NCI-H524 treated with DMSO at 0.1 percent for 48 hours (cell line): ENCODE measurements around the gene C20orf204.

Source experiments
- DNase-seq: peaks from one replicate; lab custom pipeline; 2025; lab: John Stamatoyannopoulos, UW

The C20orf204 gene

DNA sequence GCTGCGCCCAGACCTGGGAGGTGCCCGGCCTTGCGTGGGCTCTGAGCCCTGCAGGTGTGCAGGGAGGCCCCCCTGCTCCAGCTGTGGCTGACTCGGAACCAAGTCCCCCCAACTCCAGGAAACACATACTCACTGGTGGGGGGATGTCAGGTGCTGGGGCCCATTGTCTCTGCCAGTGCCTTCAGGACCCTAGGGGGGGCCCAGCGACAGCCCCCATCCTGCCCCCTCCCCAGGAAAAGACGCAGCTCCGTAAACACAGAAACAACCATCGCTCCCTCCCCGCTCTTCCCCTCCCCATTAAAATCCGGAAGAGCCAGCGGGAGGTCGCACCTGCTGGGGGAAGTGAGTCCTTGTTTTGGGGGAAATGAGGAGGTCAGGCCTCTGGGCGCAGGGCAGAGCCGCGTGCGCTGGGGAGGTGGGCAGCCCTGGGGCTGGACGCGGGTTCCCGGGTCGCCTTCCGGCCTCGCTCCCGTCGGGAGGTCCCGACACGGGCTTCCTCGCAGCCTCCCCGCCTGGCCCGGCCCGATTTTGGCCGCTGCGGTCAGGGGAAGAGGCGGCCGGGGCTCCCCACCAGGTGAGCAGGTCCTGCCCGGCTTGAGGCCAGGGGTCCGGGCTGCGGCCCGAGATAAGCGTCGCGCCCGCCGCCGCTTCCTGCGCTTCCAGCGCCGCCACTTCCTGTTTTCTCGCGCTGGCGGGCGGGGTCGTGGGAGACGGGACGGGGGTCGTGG, 6.2 kb downstream of the C20orf204 start:
- DNase-seq = no peak

DNA sequence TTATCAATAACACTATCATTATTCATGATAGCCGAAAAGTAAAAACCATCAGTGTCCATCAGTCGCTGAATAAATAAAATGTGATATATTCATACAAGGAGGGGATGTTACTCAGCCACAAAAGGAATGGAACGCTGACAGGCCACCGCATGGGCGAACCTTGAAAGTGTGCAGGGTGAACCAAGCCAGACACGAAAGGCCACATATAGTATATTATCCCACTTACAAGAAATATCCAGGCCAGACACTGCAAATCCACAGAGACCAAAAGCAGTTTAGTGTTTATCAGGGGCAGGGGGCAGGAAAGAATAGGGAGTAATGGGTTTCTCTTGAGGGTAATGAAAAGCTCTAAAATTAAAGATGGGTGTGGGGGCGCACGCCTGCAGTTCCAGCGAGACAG, 7.8 kb downstream of the C20orf204 start:
- DNase-seq = no peak

DNA sequence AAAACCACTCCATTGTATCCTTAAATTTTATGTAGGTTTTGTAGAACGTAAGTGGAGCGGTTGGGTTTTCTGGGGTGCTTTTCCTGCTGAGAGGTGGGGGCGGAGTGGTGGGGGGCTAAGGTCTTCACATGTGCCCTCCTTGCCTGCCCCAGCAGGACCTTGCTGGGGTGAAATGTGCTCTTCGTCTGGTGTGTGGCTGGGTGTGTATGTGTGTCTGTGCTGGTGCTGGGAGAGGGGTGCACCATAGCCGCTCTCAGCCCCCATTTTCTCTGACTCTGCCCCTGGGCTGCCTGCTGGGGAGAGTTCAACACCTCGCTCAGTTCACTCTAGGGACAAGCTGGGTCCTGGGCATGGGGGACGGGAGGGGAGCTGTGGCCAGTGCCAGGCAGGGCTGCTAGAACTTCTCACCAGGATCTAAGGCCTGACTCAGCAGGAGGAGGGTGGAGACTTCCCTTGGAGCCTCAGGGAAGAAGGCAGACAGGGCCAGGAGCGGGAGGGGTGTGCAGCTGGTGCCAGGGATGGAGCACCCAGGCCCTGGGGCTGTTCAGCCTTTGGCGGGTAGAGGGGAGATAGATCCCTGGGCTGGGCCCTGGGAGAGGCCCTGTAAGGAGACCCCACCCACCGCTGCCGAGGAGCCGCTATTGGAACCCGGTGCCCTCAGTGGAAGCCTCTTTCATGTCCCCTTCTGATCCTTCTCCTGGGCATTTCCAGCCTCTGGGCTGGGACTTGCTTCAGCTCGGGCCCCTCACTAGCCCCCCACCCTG, 8.7 kb downstream of the C20orf204 start:
- no peak for DNase-seq

DNA sequence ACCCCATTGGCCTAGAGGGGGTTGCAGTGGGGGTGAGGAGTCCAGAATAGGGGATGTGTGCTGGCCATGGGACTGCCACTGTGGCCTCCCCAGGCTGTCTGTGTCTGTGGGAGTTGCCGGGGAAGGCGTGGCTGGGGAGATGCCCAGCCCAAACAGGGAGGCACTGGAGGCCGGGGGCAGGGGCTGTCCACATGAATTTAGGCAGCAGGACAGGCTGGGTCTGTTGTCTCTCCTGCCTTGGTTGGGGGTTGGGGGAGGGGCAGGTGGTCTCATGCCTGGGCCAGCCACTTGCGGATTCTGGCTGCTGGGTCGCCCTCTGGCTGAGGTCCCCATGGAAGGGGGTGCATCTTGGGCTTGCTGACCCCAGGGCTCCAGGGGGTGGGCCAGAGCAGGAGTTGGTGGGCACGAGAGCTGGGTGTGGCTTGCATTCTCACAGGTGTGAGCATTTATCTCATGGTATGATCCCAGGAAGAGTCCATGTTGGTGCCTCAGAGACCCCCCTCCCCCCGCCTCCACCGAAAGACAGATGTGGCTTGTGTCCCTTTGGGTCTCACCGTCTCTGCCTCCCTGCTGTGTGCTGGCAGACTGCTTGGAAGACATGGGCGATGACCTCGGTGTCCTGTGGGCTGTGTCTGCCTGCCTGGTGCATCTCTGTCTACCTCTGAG, 9.5 kb downstream of the C20orf204 start:
- DNase-seq = no peak

DNA sequence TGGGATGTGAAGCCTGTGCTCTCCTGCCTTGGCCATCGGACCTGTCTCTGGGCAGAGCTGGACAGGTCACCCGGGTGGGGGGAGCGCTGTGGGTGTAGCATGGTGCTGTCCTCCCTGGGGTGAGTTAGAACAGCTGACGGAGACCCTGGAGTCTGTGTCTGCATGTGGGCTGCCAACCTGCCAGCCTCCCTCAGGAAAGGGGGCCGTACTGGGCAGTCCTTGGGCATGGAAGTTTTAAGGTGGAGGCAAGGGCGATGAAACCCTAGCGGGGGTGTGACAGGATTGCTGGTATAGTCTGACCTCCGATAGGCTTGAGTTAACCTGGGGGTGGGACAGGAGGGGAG, 11.0 kb downstream of the C20orf204 start:
- no peak for DNase-seq

DNA sequence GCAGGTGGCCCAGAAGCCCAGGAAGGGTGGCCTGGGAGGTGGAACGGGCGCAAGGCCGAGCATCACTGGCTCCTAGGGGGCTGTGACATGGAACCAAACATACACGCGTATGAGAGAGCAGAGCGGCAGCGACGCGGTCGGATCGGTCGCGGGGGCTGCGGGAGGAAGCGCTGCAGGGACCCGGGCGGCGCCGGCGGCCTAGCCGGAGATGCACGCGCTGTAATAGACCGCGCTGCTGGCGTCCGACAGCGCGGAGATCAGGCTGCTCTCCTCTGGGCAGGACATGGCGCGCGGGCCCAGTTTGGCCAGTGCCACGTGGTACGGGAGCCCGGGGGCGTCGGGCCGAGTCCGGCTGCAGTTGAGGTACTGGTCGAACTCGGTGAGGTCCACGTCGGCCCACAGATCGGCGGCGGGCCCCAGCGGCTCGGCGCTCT, 12.0 kb downstream of the C20orf204 start:
- DNase-seq = no peak

DNA sequence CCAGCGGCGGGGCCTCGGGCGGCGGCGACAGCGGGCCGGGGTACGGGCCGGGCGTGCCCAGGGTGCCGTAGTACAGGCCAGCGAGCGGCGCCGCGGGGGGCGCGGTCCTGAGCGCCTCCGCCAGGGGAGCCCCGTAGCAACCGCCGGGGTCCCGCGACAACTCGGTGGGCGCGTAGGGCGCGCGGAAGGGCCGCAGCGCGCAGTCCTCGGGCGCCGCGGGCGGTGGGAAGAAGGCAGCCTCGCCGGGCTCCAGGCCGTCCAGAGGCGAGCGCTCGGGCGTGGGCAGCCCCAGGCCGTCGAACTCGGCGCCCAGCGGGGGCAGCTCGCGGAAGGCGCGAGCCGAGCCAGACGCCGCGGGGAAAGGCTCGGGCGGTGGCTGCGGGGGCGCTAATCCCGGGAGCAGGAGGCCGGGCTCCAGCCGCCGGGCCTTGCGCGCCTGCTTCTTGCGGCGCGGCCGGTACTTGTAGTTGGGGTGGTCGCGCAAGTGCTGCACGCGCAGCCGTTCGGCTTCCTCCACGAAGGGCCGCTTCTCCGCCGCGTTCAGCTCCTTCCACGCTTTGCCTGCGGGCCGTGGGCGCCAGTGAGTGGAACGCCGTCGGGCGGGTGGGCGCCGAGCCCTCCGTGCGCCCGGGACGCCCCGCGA, 12.5 kb downstream of the C20orf204 start:
- DNase-seq = no peak

DNA sequence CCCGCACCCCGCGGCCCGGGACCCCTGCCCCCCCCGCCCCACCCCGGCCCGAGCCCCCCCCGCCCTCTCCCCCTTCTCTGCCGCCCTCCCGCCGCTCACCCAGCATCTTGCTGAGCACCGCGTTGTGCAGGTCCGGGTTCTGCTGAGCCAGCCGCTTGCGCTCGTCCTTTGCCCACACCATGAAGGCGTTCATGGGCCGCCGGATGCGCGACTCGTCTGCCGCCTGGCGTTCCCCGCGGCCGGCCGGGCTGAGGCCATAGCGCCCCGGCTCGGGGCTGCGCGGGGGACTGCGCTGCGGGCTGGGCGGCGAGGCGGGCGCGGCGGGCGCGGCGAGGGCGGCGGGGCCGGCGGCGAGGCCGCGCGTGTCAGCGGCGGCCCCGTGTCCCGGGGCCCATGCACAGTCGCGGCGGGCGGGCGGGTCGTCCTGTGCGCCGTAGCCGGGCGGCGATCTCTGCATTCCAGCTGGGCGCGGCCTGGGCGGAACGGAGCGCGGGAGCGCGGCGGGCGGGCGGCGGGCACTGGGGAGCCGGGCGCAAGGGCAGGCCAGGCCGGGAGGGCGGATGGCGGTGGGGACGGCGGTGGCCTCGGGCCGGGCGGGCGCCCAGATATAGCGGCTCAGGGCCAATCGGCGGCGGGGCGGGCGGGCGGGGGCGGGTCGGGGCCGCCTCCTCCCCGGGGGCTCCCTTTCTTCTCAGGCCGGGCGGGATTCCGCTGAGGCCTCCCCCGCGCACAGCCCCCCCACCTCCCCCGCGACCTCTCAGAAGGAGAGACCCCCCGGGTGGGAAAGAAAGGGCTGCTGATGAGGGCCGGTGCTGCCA, 13.3 kb downstream of the C20orf204 start, which contains the start of gene SOX18:
Gene SOX18, minus strand, starts transcription at position 580 of the 818 bp plus-strand sequence. Its CDS starts 123 bp downstream, at position 457.
- DNase-seq = no peak

DNA sequence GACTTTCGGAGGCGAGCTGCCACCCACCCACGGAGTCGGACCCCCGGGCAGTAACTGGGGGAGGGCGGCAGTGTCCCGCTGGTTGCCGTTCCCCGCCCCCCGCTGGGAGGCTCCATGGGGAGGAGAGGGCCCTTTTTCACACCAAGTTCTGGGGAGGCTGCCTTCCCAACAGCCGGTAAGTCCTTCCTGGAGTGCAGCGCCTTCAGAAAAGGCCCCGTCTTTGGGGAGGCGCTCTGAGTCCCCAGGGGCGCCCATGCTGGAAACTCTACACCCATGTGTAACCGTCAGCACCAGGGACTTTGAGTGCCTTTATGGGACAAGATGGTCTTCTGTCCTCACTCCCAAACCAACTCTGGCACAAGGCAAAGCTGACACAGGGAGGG, 13.9 kb downstream of the C20orf204 start:
- DNase-seq = no peak

DNA sequence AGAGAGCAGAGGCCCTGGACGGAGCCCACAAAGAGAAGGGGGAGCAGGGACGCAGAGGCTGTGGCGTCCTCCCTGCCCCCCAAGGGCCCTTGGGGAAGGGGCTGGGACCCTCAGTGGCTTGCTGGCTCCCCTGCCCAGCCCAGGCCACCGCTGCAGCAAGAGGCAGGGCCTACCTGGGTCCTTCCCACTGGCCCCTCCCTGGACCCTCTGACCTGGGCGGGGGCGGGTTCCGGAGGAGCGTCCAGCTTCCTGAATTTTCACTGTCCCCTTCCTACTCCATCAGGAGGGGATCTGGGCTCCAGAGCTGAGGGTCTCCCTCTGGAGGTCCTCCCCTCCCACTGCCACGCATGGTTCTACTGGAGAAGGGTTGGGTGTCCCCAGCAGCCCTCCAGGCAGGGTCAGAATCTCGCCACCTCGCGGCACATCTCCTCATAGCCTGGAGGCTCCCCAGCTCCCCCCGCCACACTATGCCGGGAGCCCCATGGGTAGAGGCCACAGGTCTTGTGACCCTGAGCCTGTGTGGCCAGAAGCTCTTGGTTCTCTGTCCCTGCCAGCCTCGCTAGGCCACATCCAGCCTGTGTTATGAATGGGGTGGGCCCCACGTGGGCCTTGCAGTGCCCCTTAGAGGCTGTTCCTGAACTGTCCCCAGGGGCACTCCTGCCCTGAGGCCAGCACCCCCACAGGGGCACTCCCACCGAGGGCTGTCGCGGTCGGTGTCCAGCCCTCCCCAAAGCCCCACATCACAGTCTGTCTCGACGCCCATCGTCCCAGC, 14.5 kb downstream of the C20orf204 start:
- no peak for DNase-seq

DNA sequence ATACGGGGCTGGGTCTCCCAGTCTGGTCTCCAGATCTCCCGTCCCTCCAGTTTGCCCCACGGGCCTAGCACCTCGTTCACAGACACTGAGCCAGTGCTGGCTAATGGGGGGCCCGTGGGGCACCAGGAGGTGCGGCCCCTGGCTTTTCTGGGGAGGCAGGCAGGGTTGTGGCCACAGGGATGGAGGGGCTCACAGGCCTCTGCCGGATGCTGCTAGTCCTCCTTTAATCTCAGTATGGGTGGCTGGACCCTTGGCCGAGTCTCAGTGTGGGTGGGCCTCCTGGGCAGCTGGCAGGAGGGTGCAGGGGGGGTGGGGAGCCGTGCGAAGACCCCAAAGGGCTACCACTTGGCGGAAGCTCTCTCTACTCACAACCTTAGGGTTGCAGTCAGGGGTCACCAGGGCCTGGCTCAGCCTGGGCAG, 15.1 kb downstream of the C20orf204 start:
- DNase-seq = no peak

DNA sequence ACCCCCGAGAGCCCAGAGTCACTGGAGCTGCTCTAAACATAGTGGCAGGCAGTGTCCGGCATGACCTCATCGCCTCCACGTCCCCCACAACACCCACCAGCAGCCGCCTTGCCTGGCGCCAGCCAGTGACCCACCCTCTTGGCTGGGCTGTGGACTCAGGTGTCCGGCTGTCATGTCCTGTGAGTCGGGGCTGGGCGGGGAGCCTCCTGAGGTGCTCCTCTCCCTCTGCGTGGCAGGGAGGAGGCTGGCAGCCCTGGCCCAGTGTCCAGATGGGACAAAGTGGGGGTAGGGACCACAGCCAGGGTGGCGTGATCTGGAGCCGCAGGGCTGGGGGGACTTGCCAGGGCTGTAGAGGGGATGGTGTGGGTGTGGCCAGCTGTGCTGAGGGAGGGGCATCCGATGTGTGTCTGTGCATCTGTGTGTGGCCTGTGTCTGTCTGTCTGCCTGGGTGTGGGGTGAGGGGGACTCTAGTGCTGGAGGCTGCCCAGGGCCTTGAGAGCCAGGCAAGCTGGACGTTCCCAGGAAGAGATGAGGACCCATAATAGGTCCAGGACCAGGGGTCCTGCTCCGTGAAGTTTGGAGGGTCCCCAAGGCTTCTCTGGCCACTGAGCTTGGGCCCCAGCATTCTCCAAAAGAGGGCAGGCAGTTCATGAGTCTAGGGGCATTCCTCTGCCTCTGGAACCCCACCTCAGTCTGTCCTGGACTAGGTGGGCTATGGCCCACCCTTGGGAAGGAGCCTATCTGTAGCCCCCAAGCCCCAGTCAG, 15.8 kb downstream of the C20orf204 start:
- DNase-seq = no peak

DNA sequence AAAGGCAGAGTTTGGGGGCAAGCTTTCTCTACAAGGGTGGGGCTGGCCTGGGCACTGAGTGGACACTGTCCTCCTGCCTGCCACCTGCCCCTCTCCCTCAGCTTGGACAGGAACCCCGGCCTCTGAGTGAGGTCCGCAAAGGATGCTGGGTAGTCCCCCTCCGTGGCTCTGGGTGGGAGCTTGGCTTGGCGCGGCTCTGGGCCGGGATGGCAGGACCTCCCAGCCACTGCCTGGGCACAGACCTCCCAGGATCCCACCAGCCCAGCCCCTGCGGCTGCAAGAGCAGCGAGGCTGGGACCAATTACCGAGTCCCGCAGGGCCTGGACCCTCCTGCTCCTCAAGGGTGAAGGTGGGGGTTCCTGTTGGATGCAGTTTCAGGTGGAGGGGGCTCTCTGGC, 16.3 kb downstream of the C20orf204 start:
- no peak for DNase-seq

DNA sequence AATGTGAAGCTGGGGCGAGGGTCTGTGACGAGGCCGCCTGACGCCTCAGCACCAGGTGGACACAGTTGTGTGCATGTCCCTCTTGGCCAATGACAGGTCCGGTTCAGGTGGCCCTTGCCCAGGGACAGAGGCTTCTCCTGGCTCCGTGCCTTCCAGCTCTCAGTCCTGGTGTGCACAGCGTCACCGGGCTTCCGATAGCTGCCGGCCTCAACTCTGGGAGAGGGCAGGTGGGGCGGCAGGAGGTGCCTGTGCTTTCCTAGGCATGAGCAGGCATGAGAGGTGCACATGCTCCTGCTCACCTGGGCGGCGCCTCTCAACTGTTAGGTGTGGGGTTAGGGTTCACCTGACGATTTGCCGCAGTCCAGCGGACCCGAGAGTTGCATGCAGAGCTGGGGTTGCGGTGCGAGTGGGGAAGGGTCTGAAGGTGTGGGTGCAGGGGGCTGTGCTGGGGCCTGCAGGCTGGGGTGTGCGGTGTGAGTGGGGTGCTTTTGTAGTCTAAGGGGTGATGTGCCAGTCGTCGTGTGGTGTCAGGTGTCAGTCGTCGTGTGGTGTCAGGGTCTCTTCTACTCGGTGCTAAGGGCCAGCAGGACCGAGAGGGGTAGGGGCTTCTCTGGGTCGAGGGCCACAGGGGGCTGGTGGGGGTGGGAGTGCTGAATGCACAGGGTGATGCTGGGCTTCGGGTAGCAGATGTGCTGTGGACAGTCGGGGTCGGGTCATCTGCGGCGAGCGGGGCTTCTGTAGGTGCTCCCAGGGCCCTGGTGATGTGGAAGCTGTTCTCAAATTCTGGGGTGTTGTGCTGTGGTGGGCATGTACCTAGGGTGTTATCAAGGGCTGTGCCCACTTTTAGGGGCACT, 17.2 kb downstream of the C20orf204 start:
- no peak for DNase-seq

DNA sequence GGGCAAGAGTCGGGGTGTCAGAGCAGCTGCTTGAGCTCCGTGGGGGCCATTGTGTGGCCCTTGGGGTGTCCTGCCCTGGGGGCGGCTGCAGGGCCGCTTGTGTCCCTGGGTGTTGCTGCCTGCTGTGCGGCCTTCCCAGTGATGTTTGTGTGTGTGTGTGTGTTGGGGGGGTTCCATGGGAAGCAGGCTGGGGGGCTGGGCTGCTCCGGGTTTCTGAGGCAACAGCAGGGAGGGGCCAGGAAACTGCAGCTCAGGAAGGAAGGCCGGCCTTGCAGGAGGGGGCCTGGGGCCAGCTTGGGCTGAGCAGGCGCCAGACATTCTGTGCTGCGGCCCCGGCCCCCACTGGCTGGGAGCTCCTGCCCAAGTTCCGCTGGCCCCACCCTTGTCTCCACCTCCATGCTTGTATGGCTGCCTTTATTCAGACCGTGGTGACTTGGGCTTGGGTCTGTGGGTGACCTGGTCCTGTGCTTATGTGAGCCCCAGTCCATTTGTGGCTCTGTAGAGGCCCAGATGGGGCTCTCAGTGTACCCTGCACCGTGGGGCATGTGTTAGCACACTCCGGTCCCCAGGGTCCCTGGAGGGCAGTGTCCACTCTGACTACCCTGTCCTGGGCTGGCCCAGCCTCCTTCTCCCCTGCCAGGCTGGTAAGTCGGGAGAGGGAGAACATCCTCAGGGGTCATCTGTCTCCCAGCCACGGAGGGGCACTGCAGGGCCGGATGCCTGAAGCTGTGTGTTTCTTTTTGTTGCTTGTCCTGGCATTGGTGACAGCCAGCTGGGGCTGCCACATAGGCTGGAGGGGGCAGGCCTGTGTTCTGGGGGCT, 18.1 kb downstream of the C20orf204 start:
- DNase-seq = peak; percentile 9

DNA sequence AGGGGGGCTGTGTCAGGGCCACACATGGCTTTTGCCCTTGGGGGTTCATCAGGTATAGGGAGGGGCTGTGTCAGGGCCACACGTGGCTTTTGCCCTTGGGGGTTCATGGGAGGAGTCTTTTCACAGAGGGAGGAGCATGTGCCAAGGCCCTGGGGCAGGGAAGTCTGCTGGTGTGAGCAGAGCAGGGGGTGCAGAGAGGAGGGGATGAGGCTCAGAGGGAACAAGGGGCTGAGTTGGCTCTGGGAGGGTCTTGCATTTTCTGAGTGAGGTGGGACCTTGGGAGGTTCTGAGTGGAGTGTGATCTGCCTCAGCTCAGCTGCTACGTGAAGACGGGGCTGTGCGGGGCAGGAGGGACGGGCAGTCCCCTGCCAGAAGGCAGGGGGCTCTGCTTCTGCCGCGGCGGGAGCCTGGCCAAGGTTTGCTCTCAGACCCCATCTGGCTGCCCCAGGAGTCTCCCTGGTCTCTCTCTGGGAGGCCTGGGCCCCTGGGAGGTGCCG, 19.5 kb downstream of the C20orf204 start:
- DNase-seq = no peak

DNA sequence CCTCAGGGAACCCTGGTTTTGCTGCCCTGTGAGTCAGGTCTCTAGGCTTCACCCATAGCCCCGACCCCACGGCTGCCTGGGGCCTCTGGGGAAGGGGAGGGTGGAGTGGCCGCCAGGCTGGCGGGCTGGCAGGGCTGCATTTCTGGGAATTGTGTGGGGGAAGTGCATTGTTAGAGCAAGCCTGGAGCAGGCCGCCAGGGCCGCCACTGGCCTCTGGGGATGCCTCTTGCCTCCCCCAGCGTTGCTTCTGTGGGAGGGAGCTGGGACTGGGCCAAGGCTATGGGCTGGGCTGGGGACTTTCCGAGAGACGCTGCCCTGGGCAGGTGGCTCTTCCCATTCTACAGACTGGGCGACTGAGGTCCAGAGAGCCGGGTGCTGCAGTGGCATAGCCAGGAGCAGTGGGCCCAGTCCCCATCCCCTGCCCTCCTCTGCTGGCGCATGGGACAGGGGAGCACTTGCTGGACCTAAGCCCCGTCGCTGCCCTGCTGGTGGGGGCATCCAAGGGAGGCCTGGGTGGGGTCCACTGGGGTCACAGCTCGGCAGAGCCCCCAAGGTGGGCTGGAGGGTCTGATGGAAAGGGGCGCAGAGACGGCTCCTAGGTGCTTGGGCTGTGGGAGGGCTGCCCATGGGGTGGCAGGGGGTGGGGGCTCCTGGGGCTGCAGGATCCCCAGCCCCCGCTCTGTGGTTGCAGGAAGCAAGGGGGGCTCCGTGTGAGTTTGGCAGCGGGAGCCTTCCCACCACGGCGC, 20.1 kb downstream of the C20orf204 start:
- no peak for DNase-seq

DNA sequence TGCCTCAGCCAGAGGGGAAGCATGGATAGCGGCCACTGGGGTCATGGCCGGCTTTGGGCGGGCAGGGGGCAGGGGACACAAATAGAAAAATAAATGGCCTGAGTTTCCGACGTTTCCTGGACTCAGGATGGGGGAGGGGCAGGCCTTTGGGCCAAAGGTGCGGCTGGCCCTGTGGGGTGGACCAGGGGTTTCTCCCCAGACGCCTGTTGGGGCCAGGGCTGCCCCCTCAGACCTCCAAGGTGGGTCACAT, 20.6 kb downstream of the C20orf204 start:
- DNase-seq = no peak
